ENCODE measurements around the gene MPHOSPH10. TPM values are rescaled to one million over a fixed set of nuclear protein-coding genes. Genes with fewer than 3 reads are reported as not detected.

The MPHOSPH10 gene
- total RNA-seq, 1 experiment from 2014 or later = 26.4 TPM

- Histone ChIP-seq H2AFZ (ENCODE audit: low read length) (no peak overlapping the region), H3K9me3 (ENCODE audit: low read length) (no peaks in the 10 kb centered on the region), H3K9me2 (replicated peaks; ENCODE audit: low read length) (no peaks in the 10 kb centered on the region), H3K27ac (ENCODE audit: low read length) (no peak overlapping the region), H3K4me3 (ENCODE audit: low read length) (no peak overlapping the region), H3K79me2 (ENCODE audit: low read length) (0 out of 2 replicates have a peak, but pooled peaks cover 3% of the 10 kb centered on the region), H3K4me2 (ENCODE audit: low read length) (no peak overlapping the region), H3K27me3 (ENCODE audit: low read length) (no peaks in the 10 kb centered on the region), H3F3A (ENCODE audit: low read length, unreplicated experiment) (no peaks in the 10 kb centered on the region), H3K4me1 (ENCODE audit: insufficient read depth, low read length) (peaks cover 10% of the 10 kb centered on the region), H3K36me3 (ENCODE audit: low read depth, low read length) (peaks cover 6% of the 10 kb centered on the region; the same call in 1 of the 2 replicates), H4K20me1 (ENCODE audit: low read length) (no peaks in the 10 kb centered on the region), H3K9ac (ENCODE audit: low read length) (no peak overlapping the region)
- no peak for DNase-seq
- ATAC-seq = no peak
- ChIA-PET CTCF (no interaction called here), POLR2A (ENCODE audit: unreplicated experiment) (no interaction called here)
- TF ChIP-seq EZH2phosphoT487 (IDR thresholded peaks at IDR 0.05; ENCODE audit: borderline replicate concordance, low read length) (no peak), EZH2 (IDR thresholded peaks at IDR 0.05; ENCODE audit: low read length, unreplicated experiment) (no peak), CTCF (conservative IDR thresholded peaks at IDR 0.05; ENCODE audit: low read depth, low read length) (no peak)
- BruUV-seq (replicated peaks) = no TSS peak
- intact Hi-C loops (cut with micrococcal nuclease) = no loop called here
Observed at GRCh38 chr2:71120195-71120594, 10.2 kb upstream of the MPHOSPH10 start.

- Histone ChIP-seq H3K27ac (ENCODE audit: low read length) (no peak overlapping the region), H3K4me1 (ENCODE audit: insufficient read depth, low read length) (peaks cover 10% of the 10 kb centered on the region), H3K4me2 (ENCODE audit: low read length) (no peak overlapping the region), H3K27me3 (ENCODE audit: low read length) (no peaks in the 10 kb centered on the region), H3K9me3 (ENCODE audit: low read length) (no peaks in the 10 kb centered on the region), H3K4me3 (ENCODE audit: low read length) (no peak overlapping the region), H3F3A (ENCODE audit: low read length, unreplicated experiment) (no peaks in the 10 kb centered on the region), H3K79me2 (ENCODE audit: low read length) (0 out of 2 replicates have a peak, but pooled peaks cover 3% of the 10 kb centered on the region), H3K36me3 (ENCODE audit: low read depth, low read length) (peaks cover 6% of the 10 kb centered on the region; the same call in 1 of the 2 replicates), H4K20me1 (ENCODE audit: low read length) (no peaks in the 10 kb centered on the region), H3K9ac (ENCODE audit: low read length) (no peak overlapping the region), H2AFZ (ENCODE audit: low read length) (no peak overlapping the region), H3K9me2 (replicated peaks; ENCODE audit: low read length) (no peaks in the 10 kb centered on the region)
- DNase-seq (no peak), ATAC-seq (no peak)
- TF ChIP-seq EZH2phosphoT487 (IDR thresholded peaks at IDR 0.05; ENCODE audit: borderline replicate concordance, low read length) (no peak), CTCF (conservative IDR thresholded peaks at IDR 0.05; ENCODE audit: low read depth, low read length) (no peak), EZH2 (IDR thresholded peaks at IDR 0.05; ENCODE audit: low read length, unreplicated experiment) (no peak)
- BruUV-seq (replicated peaks) = no TSS peak
- ChIA-PET CTCF (no interaction called here), POLR2A (ENCODE audit: unreplicated experiment) (no interaction called here)
- intact Hi-C loops (cut with micrococcal nuclease) = no loop called here
Observed at GRCh38 chr2:71121479-71121878, 9.0 kb upstream of the MPHOSPH10 start.

- ATAC-seq (peak; percentile 86), DNase-seq (peak; percentile 75)
- no peak overlapping the region for H2AFZ ChIP-seq (ENCODE audit: low read length)
- ChIA-PET CTCF (no interaction called here), POLR2A (ENCODE audit: unreplicated experiment) (no interaction called here)
- H3K36me3 ChIP-seq (ENCODE audit: low read depth, low read length) = peaks cover 6% of the 10 kb centered on the region; the same call in 1 of the 2 replicates
- no peak overlapping the region for H3K4me3 ChIP-seq (ENCODE audit: low read length)
- no peaks in the 10 kb centered on the region for H3K27me3 ChIP-seq (ENCODE audit: low read length)
- intact Hi-C loops (cut with micrococcal nuclease) = no loop called here
- H3K4me2 ChIP-seq (ENCODE audit: low read length) = peak overlapping the region; percentile 56; the same call in 1 of the 2 replicates
- no peaks in the 10 kb centered on the region for H3K9me2 ChIP-seq (replicated peaks; ENCODE audit: low read length)
- H3K27ac ChIP-seq (ENCODE audit: low read length) = peak overlapping the region; percentile 57; the same call in 1 of the 2 replicates
- no TSS peak for BruUV-seq (replicated peaks)
- H3K9me3 ChIP-seq (ENCODE audit: low read length) = no peaks in the 10 kb centered on the region
- no peak overlapping the region for H3K9ac ChIP-seq (ENCODE audit: low read length)
- H3K4me1 ChIP-seq (ENCODE audit: insufficient read depth, low read length) = peaks cover 10% of the 10 kb centered on the region
- TF ChIP-seq EZH2 (IDR thresholded peaks at IDR 0.05; ENCODE audit: low read length, unreplicated experiment) = no peak
- no peaks in the 10 kb centered on the region for H3F3A ChIP-seq (ENCODE audit: low read length, unreplicated experiment)
- H4K20me1 ChIP-seq (ENCODE audit: low read length) = no peaks in the 10 kb centered on the region
- H3K79me2 ChIP-seq (ENCODE audit: low read length) = peaks cover 15% of the 10 kb centered on the region
Observed at GRCh38 chr2:71122387-71123298, 7.8 kb upstream of the MPHOSPH10 start.

All from PC-3 (cell line).